ENCODE measurements around the gene CELF4. TPM values are rescaled to one million over a fixed set of nuclear protein-coding genes. Genes with fewer than 3 reads are reported as not detected.
"Not testable (repeated sequence)": the region's sequence is repeated elsewhere in the genome, so short reads cannot be mapped to it uniquely, and the experiment has no call there.

Gene CELF4
- total RNA-seq, 1 donor from 2014 or later, result 0.51 TPM

- DNase-seq, result no peak
Observed at GRCh38 chr18:37390687-37391086, 174.9 kb downstream of the CELF4 start.

DNA sequence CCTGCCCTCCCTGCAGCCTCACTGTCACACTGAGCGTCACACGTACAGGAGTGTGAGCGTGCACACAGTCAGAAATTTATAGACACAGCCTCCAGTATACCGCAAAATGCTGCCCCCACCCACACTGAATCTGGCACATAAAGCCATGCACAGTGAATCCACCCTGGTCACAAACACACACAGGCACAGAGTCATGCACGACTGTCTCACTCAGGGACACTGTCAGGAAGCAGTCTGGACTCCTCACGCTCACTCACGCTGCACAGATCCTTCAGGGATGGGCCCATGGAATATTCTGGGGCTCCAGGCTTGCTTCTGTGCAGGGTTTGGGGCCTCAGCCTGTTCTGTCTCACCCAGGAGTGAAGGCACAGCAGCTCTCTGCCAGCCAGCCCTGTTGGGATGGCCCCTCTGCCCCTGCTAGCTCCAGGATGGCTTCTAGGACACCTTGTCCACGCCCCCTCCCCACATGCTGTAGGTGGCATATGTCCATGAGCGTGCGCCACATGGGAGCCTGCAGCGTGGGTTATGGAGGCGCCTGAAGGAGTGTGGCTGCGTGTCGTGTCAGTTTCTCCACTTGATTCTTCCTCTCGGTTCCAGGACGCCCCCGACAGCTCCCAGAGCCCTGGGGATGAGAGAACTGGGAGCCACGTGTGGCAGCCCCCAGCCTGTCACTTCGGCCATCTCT, 175.8 kb downstream of the CELF4 start:
- no peak for DNase-seq

- no peak for DNase-seq
Observed at GRCh38 chr18:37389041-37389440, 176.6 kb downstream of the CELF4 start.

DNA sequence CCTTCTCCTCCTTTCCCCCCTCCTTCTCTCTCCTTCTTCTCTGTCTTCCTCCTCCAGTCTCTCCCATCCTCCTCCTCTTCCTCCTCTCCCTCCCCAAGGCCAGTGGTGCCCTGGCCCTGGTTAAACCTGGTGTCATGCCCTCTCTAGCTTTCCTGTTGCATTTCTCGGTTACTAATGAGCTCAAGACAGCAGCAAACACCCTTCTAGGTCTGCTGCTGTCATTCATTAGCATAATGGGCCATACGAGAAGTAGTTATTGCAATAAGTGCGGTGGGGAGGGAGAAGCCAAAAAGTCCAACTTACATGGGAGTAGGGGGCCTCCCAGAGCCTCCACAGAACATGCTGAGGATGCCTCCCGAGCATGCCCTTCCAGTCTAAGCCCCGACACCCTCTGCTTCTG, 177.2 kb downstream of the CELF4 start:
- DNase-seq, result no peak

GRCh38 chr18:37385846-37386778, 179.5 kb downstream of the CELF4 start:
- peak; percentile 55 for DNase-seq

GRCh38 chr18:37383846-37384595, 181.6 kb downstream of the CELF4 start:
- DNase-seq, result no peak

DNA sequence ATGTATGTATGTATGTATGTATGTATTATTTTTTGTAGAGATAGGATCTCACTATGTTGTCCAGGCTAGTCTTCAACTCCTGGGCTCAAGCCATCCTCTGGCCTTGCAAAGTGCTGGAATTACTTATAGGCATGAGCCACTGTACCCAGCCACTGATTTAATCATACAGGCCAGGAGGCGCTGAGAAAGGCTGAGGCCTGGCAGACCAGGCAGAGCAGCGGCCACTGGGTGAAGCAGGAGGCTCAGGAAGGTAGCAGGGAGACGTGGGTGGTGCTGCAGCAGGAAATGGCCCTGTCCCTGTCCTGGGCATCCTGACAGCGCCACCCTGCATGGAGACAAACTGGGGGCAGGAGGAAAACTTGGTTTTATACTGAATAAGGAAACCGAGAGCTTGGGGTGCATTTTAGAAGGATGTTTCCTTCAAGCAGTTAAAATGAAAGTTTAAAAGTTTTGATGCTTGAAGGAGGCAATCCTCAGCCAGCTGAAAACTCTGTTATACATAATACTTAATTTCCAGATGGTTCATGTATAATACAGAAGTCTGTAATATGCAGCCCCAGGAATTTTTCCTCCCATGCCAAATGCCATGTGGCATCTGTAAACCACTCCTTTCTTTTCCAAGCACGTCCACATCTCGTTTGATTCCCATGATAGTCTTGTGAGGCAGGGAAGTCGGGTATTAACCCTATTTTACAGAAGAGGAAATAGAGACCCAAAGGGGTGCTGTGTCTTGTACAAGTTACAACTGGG, 182.4 kb downstream of the CELF4 start:
- DNase-seq, result peak; percentile 64

- DNase-seq, result no peak
Observed at GRCh38 chr18:37381554-37381953, 184.0 kb downstream of the CELF4 start.

DNA sequence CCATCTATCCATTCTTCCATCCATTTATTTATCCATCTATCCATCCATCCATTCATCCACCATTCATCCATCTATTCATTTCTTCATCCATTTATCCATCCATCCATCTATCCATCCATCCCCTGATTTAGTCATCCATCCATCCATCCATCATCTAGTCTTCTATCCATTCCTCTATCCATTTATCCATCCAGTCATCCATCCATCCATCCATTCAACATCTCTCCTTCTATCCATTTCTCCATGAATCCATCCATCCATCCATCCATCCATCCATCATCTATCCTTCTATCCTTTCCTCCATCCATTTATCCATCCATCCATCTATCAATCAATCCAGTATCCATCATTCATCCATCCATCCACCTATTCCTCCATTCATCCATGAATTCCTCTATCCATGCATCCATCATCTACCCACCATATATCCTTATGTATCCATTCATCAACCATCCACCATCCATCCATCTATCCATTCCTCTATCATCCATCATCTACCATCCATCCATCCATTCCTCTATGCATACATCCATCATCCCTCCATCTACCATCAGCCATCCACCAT, 185.0 kb downstream of the CELF4 start:
- no peak for DNase-seq

GRCh38 chr18:37378336-37379010, 187.1 kb downstream of the CELF4 start:
- DNase-seq, result no peak

- no peak for DNase-seq
Observed at GRCh38 chr18:37375181-37375580, 190.4 kb downstream of the CELF4 start.

DNA sequence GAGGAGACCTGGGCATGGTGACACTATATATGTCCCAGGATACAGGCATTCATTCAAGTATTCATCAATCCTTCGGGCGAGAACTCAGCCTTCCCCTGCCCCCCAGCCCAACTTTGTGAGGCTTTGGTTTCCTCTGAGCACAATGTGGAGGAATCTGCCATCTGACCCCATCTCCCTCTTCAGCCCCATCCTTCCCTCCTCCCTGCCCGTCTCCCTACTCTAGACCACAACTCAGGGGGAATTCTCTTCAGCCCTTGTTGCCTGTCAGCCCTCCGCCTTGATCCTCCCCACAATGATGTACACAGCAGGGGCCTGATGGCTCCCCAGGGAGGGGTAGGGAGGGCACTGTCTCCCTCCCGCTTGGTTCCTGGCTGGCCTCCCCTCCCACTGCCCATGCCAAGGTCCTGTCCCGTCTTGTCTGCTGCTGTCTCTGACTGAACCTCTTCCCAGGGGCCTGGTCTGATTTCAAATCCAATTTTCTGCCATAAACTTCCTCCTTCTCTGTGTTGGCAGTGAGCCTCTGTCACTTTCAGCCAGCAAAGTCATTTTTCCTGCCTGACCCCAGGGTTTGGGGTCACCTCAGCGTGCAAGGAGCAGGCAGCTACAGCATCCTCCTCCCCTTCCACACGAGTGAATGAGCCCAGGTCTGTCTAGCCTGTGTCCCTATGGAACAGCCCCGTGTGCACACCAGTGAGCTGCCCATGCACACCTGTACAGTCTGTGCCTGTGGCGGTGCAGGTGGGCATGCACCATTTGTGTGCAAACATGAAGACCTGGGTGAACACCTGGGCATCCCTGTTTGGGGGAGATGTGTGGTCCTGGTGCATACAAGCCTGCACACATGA, 197.3 kb downstream of the CELF4 start:
- DNase-seq, result no peak

GRCh38 chr18:37364237-37364636, 201.4 kb downstream of the CELF4 start:
- DNase-seq, result peak; percentile 59

DNA sequence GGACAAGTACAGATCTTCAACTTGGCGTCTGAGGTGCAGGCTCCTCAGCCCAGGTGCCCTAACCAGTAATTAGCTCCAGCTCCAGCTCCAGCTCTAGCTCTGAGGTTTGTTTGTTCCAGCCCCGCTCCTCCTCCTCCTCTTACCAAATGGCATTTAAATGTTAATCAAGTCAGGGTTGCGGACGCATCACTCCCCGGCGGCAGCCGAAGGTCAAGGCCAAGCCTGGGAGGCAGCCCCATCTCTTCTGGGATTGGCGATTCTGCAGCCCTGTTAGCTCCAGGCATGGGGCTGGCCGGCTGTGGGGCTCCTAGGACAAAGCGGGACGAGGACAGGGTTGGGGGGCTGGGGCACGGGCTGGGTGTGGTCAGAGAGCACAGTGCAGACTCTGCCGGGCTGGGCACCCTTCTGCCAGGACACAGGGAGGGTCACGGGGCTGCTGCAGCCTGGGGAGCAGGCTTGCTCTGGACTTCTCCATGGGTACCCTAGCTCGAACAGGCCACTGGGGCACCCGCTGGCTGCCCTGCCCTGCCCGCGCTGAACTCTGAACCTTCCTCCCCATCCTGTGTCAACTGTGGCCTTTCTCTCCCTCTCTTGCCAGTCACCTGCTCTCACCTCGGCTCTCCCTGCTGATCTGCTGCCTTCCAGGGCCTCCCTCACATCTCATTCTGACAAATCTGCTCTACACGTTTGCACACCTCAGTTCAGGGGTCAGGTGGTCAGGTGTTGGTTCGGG, 203.3 kb downstream of the CELF4 start:
- no peak for DNase-seq

DNA sequence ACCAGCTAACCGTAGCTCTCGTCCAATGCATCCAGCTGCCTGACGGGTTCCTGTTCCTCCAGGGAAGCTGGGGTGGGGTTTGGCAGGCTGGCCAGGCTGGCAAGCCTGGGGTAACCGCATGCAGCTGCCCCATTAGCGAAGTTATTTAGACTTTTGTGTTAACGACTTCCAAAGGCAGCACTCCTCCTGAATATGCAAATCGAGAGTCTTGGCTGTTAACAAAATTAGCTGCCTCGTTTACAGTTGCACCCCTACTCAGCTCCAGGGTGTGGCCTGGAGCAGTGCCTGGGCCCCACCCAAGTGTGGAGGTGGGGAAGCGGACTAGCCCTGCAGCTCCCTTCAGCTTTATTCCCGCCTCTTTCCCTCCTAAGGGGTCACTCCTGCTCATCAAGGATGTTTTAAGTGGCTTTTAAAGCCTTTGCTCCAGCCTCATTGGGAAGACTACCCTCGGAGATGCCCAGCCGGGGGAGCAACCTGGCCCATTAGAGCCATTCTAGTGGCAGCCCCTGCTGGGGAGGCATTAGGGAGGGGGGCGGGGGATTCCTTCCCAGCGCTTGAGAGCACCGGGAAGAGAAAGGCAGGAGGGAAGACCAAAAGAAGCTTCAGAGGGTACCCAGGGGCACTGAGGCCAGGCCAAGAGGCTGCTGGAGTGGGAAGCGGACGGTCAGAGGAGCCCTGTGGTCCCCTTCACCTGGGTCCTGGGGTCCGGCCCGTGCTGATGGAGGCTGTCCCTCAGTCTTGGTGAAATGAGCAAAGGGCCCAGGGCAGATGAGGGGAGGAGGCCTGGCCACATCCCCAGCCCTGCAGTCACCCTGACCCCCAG, 204.1 kb downstream of the CELF4 start:
- DNase-seq, result peak; percentile 62

GRCh38 chr18:37358061-37358460, 207.5 kb downstream of the CELF4 start:
- DNase-seq, result not testable (repeated sequence)

DNA sequence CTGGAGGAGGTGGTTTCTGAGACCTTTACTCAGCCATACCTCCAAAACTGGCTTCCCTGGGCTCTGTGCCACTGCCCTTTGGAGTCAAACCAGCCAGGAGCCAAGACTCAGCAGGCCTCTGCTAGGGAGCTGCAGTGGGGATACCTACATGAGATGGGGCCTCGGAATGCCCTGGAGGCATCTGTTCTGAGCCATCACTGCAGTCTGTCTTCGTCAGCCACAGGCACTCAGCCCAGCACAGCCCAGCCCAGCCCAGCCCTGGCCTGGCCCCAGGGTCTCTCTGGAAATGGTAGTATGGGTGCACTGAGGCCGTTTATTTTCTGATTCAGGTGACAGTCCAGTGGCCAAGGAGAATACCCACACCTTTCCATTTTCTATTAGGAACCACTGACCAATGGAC, 209.8 kb downstream of the CELF4 start:
- no peak for DNase-seq

- DNase-seq, result no peak
Observed at GRCh38 chr18:37351110-37351509, 214.5 kb downstream of the CELF4 start.
